Panc1 (cell line): Measurements from ENCODE around the gene GATM. TPM values are rescaled to one million over a fixed set of nuclear protein-coding genes. Genes with fewer than 3 reads are reported as not detected.

Source experiments
- ATAC-seq: fragments of 200-7000 bp; cut with Tn5 transposase; 2 replicates; pipeline ENCODE4 v1.9.1; 2020; ENCODE audit warnings: mild to moderate bottlenecking, moderate library complexity
- BruUV-seq: library from RNA; stranded (reverse); fragments of 400-500 nt; replicated peaks from 2 replicates; lab custom pipeline; 2021; lab: Mats Ljungman, UMichigan
- CTCF ChIA-PET: fragments of 300-600 bp; sonication (Branson Sonifier 250); formaldehyde crosslinking; loops from one replicate; lab custom pipeline; 2022; ENCODE audit warnings: antibody characterized with exemption; lab: Charles Lee
- POLR2A ChIA-PET: fragments of 300-600 bp; sonication (Branson Sonifier 250); formaldehyde crosslinking; loops from one replicate; lab custom pipeline; 2022; ENCODE audit warnings: antibody characterized with exemption; lab: Charles Lee
- DNase-seq: peaks from one replicate; pipeline ENCODE4 v3.0.0-alpha.2; 2010; ENCODE audit warnings: low read depth, low spot score
- H3K27ac ChIP-seq: 2 replicates; pipeline ENCODE4 v1.5.1; 2011; ENCODE audit warnings: mild to moderate bottlenecking, low read length, inconsistent platforms
- H3K27me3 ChIP-seq: fragments of 200-500 bp; sonication (Bioruptor generic); 2 replicates; pipeline ENCODE4 v1.6.0; 2014; ENCODE audit warnings: low read length, inconsistent platforms; ENCODE audit not compliant: control insufficient read depth, insufficient read depth
- H3K36me3 ChIP-seq: fragments of 200-500 bp; sonication (Bioruptor generic); 2 replicates; pipeline ENCODE4 v1.5.1; 2014; ENCODE audit warnings: inconsistent platforms, mild to moderate bottlenecking, low read length, moderate library complexity; ENCODE audit not compliant: control insufficient read depth, insufficient read depth
- H3K4me1 ChIP-seq: 2 replicates; pipeline ENCODE4 v1.5.1; 2011; ENCODE audit warnings: inconsistent platforms, mild to moderate bottlenecking, low read length, moderate library complexity; ENCODE audit not compliant: control insufficient read depth, insufficient read depth
- H3K4me3 ChIP-seq, 2 experiments: 2 replicates each; pipeline ENCODE4 v1.5.1; 2011 to 2012; ENCODE audit warnings: low read depth in 2 of 2, low read length in 2 of 2, mild to moderate bottlenecking in 2 of 2, inconsistent platforms in 1 of 2, moderate library complexity in 1 of 2
- H3K9me3 ChIP-seq: fragments of 200-500 bp; sonication (Bioruptor generic); 2 replicates; pipeline ENCODE4 v1.5.1; 2014; ENCODE audit warnings: low read depth, mild to moderate bottlenecking, inconsistent platforms, low read length, moderate library complexity; ENCODE audit not compliant: control insufficient read depth, insufficient read depth
- POLR2AphosphoS5 ChIP-seq: IDR thresholded peaks from 2 replicates; pipeline ENCODE4 v1.6.1; 2012; ENCODE audit warnings: mild to moderate bottlenecking, low read depth, low read length, moderate library complexity
- SIN3A ChIP-seq: IDR thresholded peaks from 2 replicates; pipeline ENCODE4 v1.6.1; 2012; ENCODE audit warnings: low read depth, mild to moderate bottlenecking, low read length, moderate library complexity, borderline replicate concordance; ENCODE audit not compliant: insufficient read depth
- TCF7L2 ChIP-seq: IDR thresholded peaks from 2 replicates; pipeline ENCODE4 v1.6.1; 2011; ENCODE audit warnings: mild to moderate bottlenecking, low read depth, low read length, inconsistent platforms
- in situ Hi-C: cut with HindIII; loops from 2 replicates; pipeline ENCODE4 v1.10.0; 2016; ENCODE audit warnings: low sequenced_read_pairs, low pct_unique_long_range_greater_than_20kb
- intact Hi-C: fragments of 100-400 bp; cut with micrococcal nuclease; formaldehyde crosslinking; loops from one replicate; pipeline ENCODE4 v1.10.0; 2022; ENCODE audit not compliant: unreplicated experiment
- total RNA-seq: library from RNA; stranded (reverse); gene quantifications from one replicate; pipeline ENCODE4 v1.2.1, GENCODE V29; 2021; ENCODE audit not compliant: unreplicated experiment
- TF ChIP-seq, protein P1 (sequence below), 2 experiments: IDR thresholded peaks; 2 replicates each; pipeline ENCODE4 v1.6.1; 2011 to 2012; ENCODE audit warnings: low read depth in 2 of 2, control low read depth in 1 of 2, low read length in 1 of 2, mild to moderate bottlenecking in 1 of 2, moderate library complexity in 1 of 2; ENCODE audit not compliant: insufficient read depth in 1 of 2
- TF ChIP-seq, protein P2 (sequence below): fragments of 450-650 bp; IDR thresholded peaks from 2 replicates; pipeline ENCODE4 v1.5.1; 2017; ENCODE audit warnings: mild to moderate bottlenecking

The GATM gene
- total RNA-seq, 1 experiment from 2014 or later: 7.6 TPM

DNA sequence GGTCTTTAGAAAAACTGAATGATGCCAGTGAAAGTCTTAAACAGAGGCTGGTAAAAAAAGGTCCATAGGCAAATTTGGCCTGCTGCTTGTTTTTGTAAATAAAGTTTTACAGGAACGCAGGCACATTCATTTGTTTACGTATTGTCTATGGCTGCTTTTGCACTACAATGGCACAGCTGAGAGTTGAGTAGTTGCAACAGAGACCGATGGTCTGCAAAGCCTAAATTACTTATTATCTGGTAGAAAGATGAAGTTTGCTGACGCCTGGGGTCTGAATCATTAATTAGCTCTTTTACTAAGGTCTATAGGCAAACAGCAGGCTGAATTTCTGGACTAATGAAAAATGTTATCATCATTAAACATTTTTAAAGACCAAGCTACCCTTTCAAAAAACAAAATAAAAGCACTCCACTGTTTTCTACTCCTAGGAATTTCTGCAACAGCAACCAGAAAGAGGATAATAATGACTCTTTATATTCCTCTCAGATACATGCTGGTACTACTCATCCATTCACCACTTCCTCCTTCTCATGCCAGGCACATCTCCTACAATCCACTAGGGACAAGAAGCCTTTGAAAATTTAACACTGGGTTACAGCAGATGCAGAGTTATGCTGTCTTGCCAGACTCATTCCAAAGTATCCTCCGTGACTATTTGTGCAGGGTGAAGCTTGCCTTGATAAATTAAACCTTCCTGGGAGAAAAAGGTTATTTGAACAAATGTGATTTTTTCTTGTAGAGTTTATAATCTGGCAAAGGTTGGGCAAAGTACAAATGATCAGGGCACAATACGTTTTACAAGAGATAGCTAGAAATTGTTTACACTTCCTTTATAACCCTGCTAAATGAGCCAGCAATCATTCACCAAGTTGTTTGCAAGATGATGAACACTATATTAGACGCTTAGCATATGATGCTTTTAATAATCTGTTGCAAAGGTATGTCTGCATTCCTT lies 6.0 kb downstream of the GATM start:
- H3K9me3 ChIP-seq: no peaks in the 10 kb centered on the region

DNA sequence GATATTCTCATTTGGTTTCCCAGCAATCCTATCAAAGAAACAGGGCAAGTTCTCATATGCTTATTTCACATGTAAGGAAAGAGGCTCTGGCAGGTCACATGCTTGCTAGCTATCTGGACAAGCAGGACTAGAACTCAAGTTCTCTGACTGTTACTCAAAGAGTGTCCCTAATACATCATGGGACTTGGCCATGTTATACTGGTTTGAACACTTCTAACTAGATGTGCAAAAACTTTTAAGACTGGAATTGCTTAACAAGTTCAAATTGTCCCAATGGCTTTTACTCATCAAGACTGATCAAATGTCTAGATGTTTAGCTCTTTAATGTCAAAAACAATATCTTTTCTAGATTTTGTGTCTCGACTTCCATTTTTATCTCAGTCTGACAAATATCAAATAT lies 6.8 kb downstream of the GATM start:
- CTCF ChIA-PET: no interaction called here
- POLR2A ChIA-PET: no interaction called here
- H3K9me3 ChIP-seq: no peaks in the 10 kb centered on the region

More for the DNA sequence above, 6.0 kb downstream of the GATM start:
- Histone ChIP-seq H3K4me1 (no peaks in the 10 kb centered on the region), H3K27ac (no peak overlapping the region), H3K36me3 (no peaks in the 10 kb centered on the region), H3K27me3 (peaks cover 21% of the 10 kb centered on the region), H3K4me3 (no peak overlapping the region)
- CTCF ChIA-PET: no interaction called here
- intact Hi-C loops (no loop called here), in situ Hi-C loops (no loop called here)
- ATAC-seq (no peak), DNase-seq (no peak)
- BruUV-seq: no TSS peak
- TF ChIP-seq SIN3A (no peak), POLR2AphosphoS5 (no peak), TCF7L2 (no peak)
- TF ChIP-seq, protein P1, sequence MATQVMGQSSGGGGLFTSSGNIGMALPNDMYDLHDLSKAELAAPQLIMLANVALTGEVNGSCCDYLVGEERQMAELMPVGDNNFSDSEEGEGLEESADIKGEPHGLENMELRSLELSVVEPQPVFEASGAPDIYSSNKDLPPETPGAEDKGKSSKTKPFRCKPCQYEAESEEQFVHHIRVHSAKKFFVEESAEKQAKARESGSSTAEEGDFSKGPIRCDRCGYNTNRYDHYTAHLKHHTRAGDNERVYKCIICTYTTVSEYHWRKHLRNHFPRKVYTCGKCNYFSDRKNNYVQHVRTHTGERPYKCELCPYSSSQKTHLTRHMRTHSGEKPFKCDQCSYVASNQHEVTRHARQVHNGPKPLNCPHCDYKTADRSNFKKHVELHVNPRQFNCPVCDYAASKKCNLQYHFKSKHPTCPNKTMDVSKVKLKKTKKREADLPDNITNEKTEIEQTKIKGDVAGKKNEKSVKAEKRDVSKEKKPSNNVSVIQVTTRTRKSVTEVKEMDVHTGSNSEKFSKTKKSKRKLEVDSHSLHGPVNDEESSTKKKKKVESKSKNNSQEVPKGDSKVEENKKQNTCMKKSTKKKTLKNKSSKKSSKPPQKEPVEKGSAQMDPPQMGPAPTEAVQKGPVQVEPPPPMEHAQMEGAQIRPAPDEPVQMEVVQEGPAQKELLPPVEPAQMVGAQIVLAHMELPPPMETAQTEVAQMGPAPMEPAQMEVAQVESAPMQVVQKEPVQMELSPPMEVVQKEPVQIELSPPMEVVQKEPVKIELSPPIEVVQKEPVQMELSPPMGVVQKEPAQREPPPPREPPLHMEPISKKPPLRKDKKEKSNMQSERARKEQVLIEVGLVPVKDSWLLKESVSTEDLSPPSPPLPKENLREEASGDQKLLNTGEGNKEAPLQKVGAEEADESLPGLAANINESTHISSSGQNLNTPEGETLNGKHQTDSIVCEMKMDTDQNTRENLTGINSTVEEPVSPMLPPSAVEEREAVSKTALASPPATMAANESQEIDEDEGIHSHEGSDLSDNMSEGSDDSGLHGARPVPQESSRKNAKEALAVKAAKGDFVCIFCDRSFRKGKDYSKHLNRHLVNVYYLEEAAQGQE (IDR thresholded peaks at IDR 0.05; ENCODE audit: insufficient read depth in 1 of 2, low read depth in 2 of 2, low read length in 1 of 2): no peak
- TF ChIP-seq, protein P2, sequence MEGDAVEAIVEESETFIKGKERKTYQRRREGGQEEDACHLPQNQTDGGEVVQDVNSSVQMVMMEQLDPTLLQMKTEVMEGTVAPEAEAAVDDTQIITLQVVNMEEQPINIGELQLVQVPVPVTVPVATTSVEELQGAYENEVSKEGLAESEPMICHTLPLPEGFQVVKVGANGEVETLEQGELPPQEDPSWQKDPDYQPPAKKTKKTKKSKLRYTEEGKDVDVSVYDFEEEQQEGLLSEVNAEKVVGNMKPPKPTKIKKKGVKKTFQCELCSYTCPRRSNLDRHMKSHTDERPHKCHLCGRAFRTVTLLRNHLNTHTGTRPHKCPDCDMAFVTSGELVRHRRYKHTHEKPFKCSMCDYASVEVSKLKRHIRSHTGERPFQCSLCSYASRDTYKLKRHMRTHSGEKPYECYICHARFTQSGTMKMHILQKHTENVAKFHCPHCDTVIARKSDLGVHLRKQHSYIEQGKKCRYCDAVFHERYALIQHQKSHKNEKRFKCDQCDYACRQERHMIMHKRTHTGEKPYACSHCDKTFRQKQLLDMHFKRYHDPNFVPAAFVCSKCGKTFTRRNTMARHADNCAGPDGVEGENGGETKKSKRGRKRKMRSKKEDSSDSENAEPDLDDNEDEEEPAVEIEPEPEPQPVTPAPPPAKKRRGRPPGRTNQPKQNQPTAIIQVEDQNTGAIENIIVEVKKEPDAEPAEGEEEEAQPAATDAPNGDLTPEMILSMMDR: no peak
- POLR2A ChIA-PET: no interaction called here

More for the DNA sequence above, 6.8 kb downstream of the GATM start:
- DNase-seq: no peak
- Histone ChIP-seq H3K36me3 (no peaks in the 10 kb centered on the region), H3K27ac (no peak overlapping the region), H3K4me3 (no peak overlapping the region), H3K4me1 (no peaks in the 10 kb centered on the region), H3K27me3 (peaks cover 13% of the 10 kb centered on the region)
- intact Hi-C loops (no loop called here), in situ Hi-C loops (no loop called here)
- ATAC-seq: no peak
- no TSS peak for BruUV-seq
- TF ChIP-seq SIN3A (no peak), TCF7L2 (no peak), POLR2AphosphoS5 (no peak)
- TF ChIP-seq, protein P1 (IDR thresholded peaks at IDR 0.05; ENCODE audit: insufficient read depth in 1 of 2, low read depth in 2 of 2, low read length in 1 of 2): no peak
- TF ChIP-seq, protein P2: no peak
